Activated CD8-positive, alpha-beta T cell treated with anti-CD3 and anti-CD28 coated beads for 36 hours (primary cell): ENCODE data around the gene ANXA2. TPM values are rescaled to one million over a fixed set of nuclear protein-coding genes. Genes with fewer than 3 reads are reported as not detected.
"Not testable (repeated sequence)": the region's sequence is repeated elsewhere in the genome, so short reads cannot be mapped to it uniquely, and the experiment has no call there.

Source experiments
- ATAC-seq: fragments of 200-7000 bp; cut with Tn5 transposase; one replicate; pipeline ENCODE4 v1.10.0; 2021; ENCODE audit warnings: mild to moderate bottlenecking, moderate library complexity
- CTCF ChIA-PET: fragments of 350-600 bp; sonication (Branson Sonifier 250); formaldehyde crosslinking; loops from one replicate; lab custom pipeline; 2021; ENCODE audit warnings: antibody characterized with exemption; lab: Charles Lee
- POLR2A ChIA-PET: fragments of 350-600 bp; sonication (Branson Sonifier 250); formaldehyde crosslinking; loops from one replicate; lab custom pipeline; 2021; ENCODE audit warnings: antibody characterized with exemption; lab: Charles Lee
- DNase-seq: peaks from one replicate; pipeline ENCODE4 v3.0.0-alpha.2; 2020
- H3K27ac Mint-ChIP-seq: one replicate; pipeline ENCODE4 v1.8.0; 2021; ENCODE audit warnings: mild to moderate bottlenecking, mixed read lengths
- H3K27me3 Mint-ChIP-seq: one replicate; pipeline ENCODE4 v1.8.0; 2021; ENCODE audit warnings: mixed read lengths
- H3K36me3 Mint-ChIP-seq: one replicate; pipeline ENCODE4 v1.8.0; 2021; ENCODE audit warnings: low read depth, mixed read lengths
- H3K4me1 Mint-ChIP-seq: one replicate; pipeline ENCODE4 v1.8.0; 2021; ENCODE audit warnings: low read depth, mixed read lengths
- H3K4me3 Mint-ChIP-seq: one replicate; pipeline ENCODE4 v1.8.0; 2021; ENCODE audit warnings: mild to moderate bottlenecking, moderate library complexity, mixed read lengths
- H3K9me3 Mint-ChIP-seq: one replicate; pipeline ENCODE4 v1.8.0; 2021; ENCODE audit warnings: mixed read lengths
- CTCF ChIP-seq: fragments of 200-600 bp; IDR thresholded peaks from one replicate; pipeline ENCODE4 v1.8.0; 2022; ENCODE audit warnings: antibody characterized with exemption, mild to moderate bottlenecking
- intact Hi-C: fragments of 100-400 bp; cut with micrococcal nuclease; formaldehyde crosslinking; loops from one replicate; pipeline ENCODE4 v1.10.0; 2022
- total RNA-seq, 2 experiments: library from RNA; stranded (reverse); gene quantifications; one replicate each; pipeline ENCODE4 v1.2.3, GENCODE V29; 2021

Gene ANXA2
- total RNA-seq, 2 experiments from 2014 or later = 57.9 to 60.2 TPM

- ChIA-PET POLR2A (interaction anchor here (0.7 to 1.9 kb wide), 2 partner anchors 30 to 448 kb away, joined by 3 to 5 read pairs; no protein-coding TSS in a partner anchor), CTCF (interaction anchor here (0.8 to 7.4 kb wide), 3 partner anchors 10 to 158 kb away, joined by 3 to 66 read pairs (median 5); no protein-coding TSS in a partner anchor)
- DNase-seq = no peak
- no peak for TF ChIP-seq CTCF
- H3K4me1 Mint-ChIP-seq = peaks cover 11% of the 10 kb centered on the region
- H3K27me3 Mint-ChIP-seq = no peaks in the 10 kb centered on the region
- intact Hi-C loops = no loop called here
- no peak overlapping the region for H3K4me3 Mint-ChIP-seq
- ATAC-seq = no peak
- peaks cover 5% of the 10 kb centered on the region for H3K36me3 Mint-ChIP-seq
- no peaks in the 10 kb centered on the region for H3K9me3 Mint-ChIP-seq
- no peak overlapping the region for H3K27ac Mint-ChIP-seq
These were observed 34.7 kb downstream of the ANXA2 start for GRCh38 chr15:60363087-60363549.

GRCh38 chr15:60362321-60363086 is 35.3 kb downstream of the ANXA2 start:
- Mint-ChIP-seq H3K27me3 (no peaks in the 10 kb centered on the region), H3K27ac (no peak overlapping the region), H3K4me1 (peaks cover 11% of the 10 kb centered on the region), H3K36me3 (peaks cover 5% of the 10 kb centered on the region), H3K9me3 (no peaks in the 10 kb centered on the region), H3K4me3 (no peak overlapping the region)
- peak; percentile 49 for DNase-seq
- POLR2A ChIA-PET = interaction anchor here (0.7 to 1.9 kb wide), 3 partner anchors 30 to 449 kb away, joined by 3 to 5 read pairs (median 4); partner anchors contain the start of gene ANXA2
- TF ChIP-seq CTCF = no peak
- CTCF ChIA-PET = interaction anchor here (0.8 to 7.4 kb wide), 5 partner anchors 10 to 164 kb away, joined by 3 to 66 read pairs (median 4); no protein-coding TSS in a partner anchor
- peak; percentile 87 for ATAC-seq
- intact Hi-C loops = no loop called here

- CTCF ChIA-PET = interaction anchor here (0.7 to 7.4 kb wide), 43 partner anchors 9 to 1472 kb away, joined by 3 to 66 read pairs (median 4); no protein-coding TSS in a partner anchor
- intact Hi-C loops = loop anchor here (5.0 kb wide), 1 partner anchor 163 kb away; no protein-coding TSS in a partner anchor
- H3K27me3 Mint-ChIP-seq, H3K4me3 Mint-ChIP-seq, POLR2A ChIA-PET, H3K36me3 Mint-ChIP-seq, H3K27ac Mint-ChIP-seq, H3K9me3 Mint-ChIP-seq: not testable (repeated sequence)
- DNase-seq = peak; percentile 58
- H3K4me1 Mint-ChIP-seq = peaks cover 11% of the 10 kb centered on the region
- ATAC-seq = peak; percentile 84
- peak; percentile 82 for TF ChIP-seq CTCF
These were observed 38.0 kb downstream of the ANXA2 start for GRCh38 chr15:60359738-60360137.

- Mint-ChIP-seq H3K36me3 (peaks cover 13% of the 10 kb centered on the region), H3K27ac (no peak overlapping the region), H3K9me3 (no peaks in the 10 kb centered on the region), H3K4me1 (peaks cover 11% of the 10 kb centered on the region), H3K4me3 (no peak overlapping the region), H3K27me3 (no peaks in the 10 kb centered on the region)
- TF ChIP-seq CTCF = no peak
- POLR2A ChIA-PET = interaction anchor here (0.7 kb wide), 1 partner anchor 61 kb away, joined by 3 read pairs; no protein-coding TSS in a partner anchor
- intact Hi-C loops = loop anchor here (5.0 kb wide), 1 partner anchor 163 kb away; no protein-coding TSS in a partner anchor
- no peak for ATAC-seq
- no peak for DNase-seq
- CTCF ChIA-PET = interaction anchor here (0.7 to 7.4 kb wide), 42 partner anchors 8 to 1473 kb away, joined by 3 to 66 read pairs (median 4); partner anchors contain the start of gene ICE2
These were observed 38.7 kb downstream of the ANXA2 start for GRCh38 chr15:60358935-60359682.
